IPS-18a (cell line): ENCODE data around the gene GPR108.
"Not testable (repeated sequence)": the region's sequence is repeated elsewhere in the genome, so short reads cannot be mapped to it uniquely, and the experiment has no call there.

Experiments used
- H3K27ac ChIP-seq: one replicate; pipeline ENCODE4 v1.5.1; 2013; ENCODE audit warnings: low read length
- H3K27me3 ChIP-seq: one replicate; pipeline ENCODE4 v1.6.1; 2013; ENCODE audit warnings: mild to moderate bottlenecking, low read length; ENCODE audit not compliant: control insufficient read depth, insufficient read depth
- H3K36me3 ChIP-seq: one replicate; pipeline ENCODE4 v1.6.1; 2013; ENCODE audit warnings: low read depth, low read length; ENCODE audit not compliant: control insufficient read depth
- H3K4me1 ChIP-seq: one replicate; pipeline ENCODE4 v1.6.1; 2013; ENCODE audit warnings: low read depth, low read length; ENCODE audit not compliant: control insufficient read depth
- H3K4me3 ChIP-seq: one replicate; pipeline ENCODE4 v1.5.1; 2013; ENCODE audit warnings: low read length
- H3K9ac ChIP-seq: one replicate; pipeline ENCODE4 v1.6.1; 2013; ENCODE audit warnings: mild to moderate bottlenecking, low read length, moderate library complexity
- H3K9me3 ChIP-seq: one replicate; pipeline ENCODE4 v1.6.1; 2013; ENCODE audit warnings: low read depth, low read length; ENCODE audit not compliant: control insufficient read depth

The GPR108 gene

DNA sequence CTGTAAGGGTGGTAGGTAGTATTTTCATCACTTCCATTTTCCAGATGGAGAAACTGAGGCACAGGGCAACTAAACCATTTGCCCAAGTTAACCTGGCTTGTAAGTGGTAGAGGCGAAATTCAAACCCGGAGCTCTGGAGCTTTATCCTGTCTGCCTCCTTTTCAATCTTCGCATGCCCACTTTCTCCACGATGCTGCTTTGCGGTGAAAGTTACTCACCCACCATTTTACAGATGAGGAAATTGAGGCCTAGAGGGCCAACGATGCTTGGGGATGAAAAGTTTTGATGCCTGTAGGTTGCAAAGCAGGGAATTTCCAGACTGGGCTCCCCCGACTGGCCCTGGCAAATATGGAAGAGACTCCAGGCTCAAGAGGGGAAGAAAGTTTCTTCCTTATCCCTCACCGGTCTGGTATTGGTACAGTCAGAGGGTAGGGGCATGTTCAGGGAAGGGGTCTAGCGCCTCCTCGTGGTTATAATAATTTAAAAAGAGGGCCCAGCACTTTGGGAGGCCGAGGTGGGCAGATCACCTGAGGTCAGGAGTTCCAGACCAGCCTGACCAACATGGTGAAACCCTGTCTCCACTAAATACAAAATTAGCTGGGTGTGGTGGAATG, 31.7 kb upstream of the GPR108 start:
- H3K9ac ChIP-seq: no peak overlapping the region
- no peak overlapping the region for H3K27ac ChIP-seq
- H3K36me3 ChIP-seq: no peaks in the 10 kb centered on the region
- H3K27me3 ChIP-seq: peaks cover 14% of the 10 kb centered on the region
- H3K4me1 ChIP-seq: peaks cover 19% of the 10 kb centered on the region
- no peaks in the 10 kb centered on the region for H3K9me3 ChIP-seq
- no peak overlapping the region for H3K4me3 ChIP-seq

DNA sequence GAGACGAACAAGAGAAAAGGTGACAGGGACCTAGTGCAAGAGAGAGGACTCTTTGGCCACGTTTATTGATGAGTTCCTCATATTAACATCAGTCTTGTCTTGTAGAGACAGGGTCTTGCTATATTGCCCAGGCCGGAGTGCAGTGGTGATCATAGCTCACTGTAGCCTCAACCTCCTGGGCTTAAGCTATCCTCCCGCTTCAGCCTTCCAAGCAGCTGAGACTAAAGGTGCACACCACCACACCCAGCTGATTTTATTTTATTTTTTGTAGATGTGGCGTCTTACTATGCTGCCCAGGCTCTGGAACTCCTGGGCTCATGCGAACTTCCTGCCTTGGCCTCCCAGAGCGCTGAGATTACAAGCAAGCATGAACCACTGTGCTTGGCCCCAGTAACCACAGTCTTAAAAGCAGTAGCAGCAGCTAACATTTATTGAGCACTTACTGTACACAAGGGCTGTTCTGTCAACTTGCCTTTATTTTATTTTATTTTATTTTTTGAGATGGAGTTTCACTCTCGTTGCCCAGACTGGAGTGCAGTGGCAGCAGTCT, 30.9 kb upstream of the GPR108 start:
- Histone ChIP-seq H3K27ac (no peak overlapping the region), H3K36me3 (no peaks in the 10 kb centered on the region), H3K4me1 (peaks cover 16% of the 10 kb centered on the region), H3K9ac (no peak overlapping the region), H3K27me3 (peaks cover 14% of the 10 kb centered on the region), H3K4me3 (peak overlapping the region; percentile 82), H3K9me3 (no peaks in the 10 kb centered on the region)

GRCh38 chr19:6767357-6768235, 30.2 kb upstream of the GPR108 start, which contains the start of gene SH2D3A:
Gene SH2D3A, minus strand, starts transcription at chr19:6767435. Its CDS starts 3,687 bp downstream, at chr19:6763748.
- peaks cover 14% of the 10 kb centered on the region for H3K27me3 ChIP-seq
- no peaks in the 10 kb centered on the region for H3K36me3 ChIP-seq
- peaks cover 15% of the 10 kb centered on the region for H3K4me1 ChIP-seq
- peak within 1 kb of the TSS; percentile 82 for H3K4me3 ChIP-seq
- peak within 1 kb of the TSS; percentile 28 for H3K27ac ChIP-seq
- H3K9ac ChIP-seq: peak within 1 kb of the TSS; percentile 50
- H3K9me3 ChIP-seq: no peaks in the 10 kb centered on the region

- Histone ChIP-seq H3K9ac (peak overlapping the region; percentile 50), H3K4me1 (peaks cover 15% of the 10 kb centered on the region), H3K4me3 (peak overlapping the region; percentile 82), H3K9me3 (no peaks in the 10 kb centered on the region), H3K27me3 (peaks cover 14% of the 10 kb centered on the region), H3K36me3 (no peaks in the 10 kb centered on the region), H3K27ac (no peak overlapping the region)
Measured at GRCh38 chr19:6767081-6767356, 29.6 kb upstream of the GPR108 start.

DNA sequence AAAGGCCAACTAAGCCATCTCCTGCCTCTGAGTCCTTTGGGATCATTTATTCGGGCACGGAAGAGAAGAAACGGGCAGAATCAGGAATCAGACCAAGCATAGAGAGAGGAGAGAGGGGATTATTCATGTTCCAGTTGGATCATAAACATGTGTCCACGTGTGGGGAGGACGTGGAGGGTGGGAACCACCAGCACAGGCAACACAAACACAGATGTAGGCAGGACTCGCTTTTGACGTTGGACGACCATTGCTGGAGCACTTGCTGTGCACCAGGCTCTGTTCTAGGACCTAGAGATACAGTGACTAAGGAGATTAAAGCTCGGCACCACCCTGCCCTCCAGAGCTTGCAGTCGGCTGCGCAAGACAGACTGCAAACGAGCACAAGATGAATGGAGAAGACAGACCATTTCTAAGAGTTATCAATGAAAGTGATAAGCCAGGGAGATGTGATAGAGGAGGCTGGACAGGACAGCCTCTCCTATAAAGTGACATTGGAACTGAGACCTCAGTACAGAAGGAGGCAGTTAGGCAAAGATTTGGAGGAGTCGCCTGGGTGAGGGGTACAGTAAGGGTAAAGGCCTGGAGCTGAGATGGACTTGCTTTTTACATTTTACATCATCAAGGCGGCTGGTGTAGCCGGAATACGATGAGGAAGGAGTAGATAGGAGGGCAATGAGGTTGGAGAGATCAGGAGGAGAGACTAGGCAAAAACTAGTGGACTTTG, 29.1 kb upstream of the GPR108 start:
- Histone ChIP-seq H3K36me3 (no peaks in the 10 kb centered on the region), H3K9ac (peak overlapping the region; percentile 50), H3K4me1 (peaks cover 15% of the 10 kb centered on the region), H3K9me3 (no peaks in the 10 kb centered on the region), H3K27me3 (peaks cover 14% of the 10 kb centered on the region), H3K4me3 (peak overlapping the region; percentile 82), H3K27ac (peak overlapping the region; percentile 28)

GRCh38 chr19:6765738-6766356, 28.5 kb upstream of the GPR108 start:
- Histone ChIP-seq H3K9me3 (no peaks in the 10 kb centered on the region), H3K4me3 (peak overlapping the region; percentile 82), H3K36me3 (no peaks in the 10 kb centered on the region), H3K27ac (peak overlapping the region; percentile 53), H3K27me3 (peaks cover 14% of the 10 kb centered on the region), H3K9ac (peak overlapping the region; percentile 36), H3K4me1 (peaks cover 15% of the 10 kb centered on the region)

GRCh38 chr19:6762253-6762797, 24.9 kb upstream of the GPR108 start:
- peaks cover 14% of the 10 kb centered on the region for H3K27me3 ChIP-seq
- not testable (repeated sequence) for H3K9ac ChIP-seq, H3K27ac ChIP-seq, H3K4me3 ChIP-seq, H3K36me3 ChIP-seq, H3K9me3 ChIP-seq
- H3K4me1 ChIP-seq: peaks cover 15% of the 10 kb centered on the region

DNA sequence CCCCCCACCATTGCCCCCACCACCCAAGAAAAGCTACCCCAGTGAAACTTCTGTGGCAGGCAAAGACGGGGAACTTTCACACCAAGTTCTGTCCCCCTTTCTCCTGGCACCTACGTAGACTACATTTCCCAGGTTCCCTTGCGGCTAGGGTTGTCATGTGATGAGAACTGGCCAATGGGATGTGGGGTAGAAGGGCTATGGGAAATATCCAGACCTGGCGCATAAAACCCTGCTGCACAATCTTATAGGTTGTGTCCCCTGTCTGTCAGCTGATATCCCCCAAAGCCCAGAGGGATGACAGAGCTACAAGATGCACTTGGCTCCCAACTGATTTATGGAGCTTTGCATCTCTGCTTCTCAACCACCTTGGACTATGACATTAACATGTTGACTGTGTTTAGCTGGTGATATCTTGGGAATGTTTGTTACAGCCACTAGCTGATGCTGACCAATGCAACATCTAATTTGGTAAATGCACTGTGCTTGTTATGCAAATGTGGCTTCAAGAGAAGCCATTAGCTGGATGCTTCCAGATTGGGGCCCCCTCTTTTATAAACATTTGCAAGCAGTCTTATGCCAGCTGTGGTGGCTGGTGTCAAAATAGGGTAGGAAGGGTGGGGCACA, 23.8 kb upstream of the GPR108 start:
- no peaks in the 10 kb centered on the region for H3K36me3 ChIP-seq
- H3K4me3 ChIP-seq: no peak overlapping the region
- peaks cover 3% of the 10 kb centered on the region for H3K27me3 ChIP-seq
- no peaks in the 10 kb centered on the region for H3K9me3 ChIP-seq
- no peak overlapping the region for H3K27ac ChIP-seq
- H3K9ac ChIP-seq: no peak overlapping the region
- H3K4me1 ChIP-seq: peaks cover 7% of the 10 kb centered on the region

GRCh38 chr19:6760606-6761005, 23.2 kb upstream of the GPR108 start:
- H3K27ac ChIP-seq: no peak overlapping the region
- H3K9me3 ChIP-seq: no peaks in the 10 kb centered on the region
- peaks cover 2% of the 10 kb centered on the region for H3K4me1 ChIP-seq
- no peak overlapping the region for H3K9ac ChIP-seq
- no peaks in the 10 kb centered on the region for H3K36me3 ChIP-seq
- H3K27me3 ChIP-seq: no peaks in the 10 kb centered on the region
- H3K4me3 ChIP-seq: no peak overlapping the region

- Histone ChIP-seq H3K4me1 (no peaks in the 10 kb centered on the region), H3K9me3 (no peaks in the 10 kb centered on the region), H3K9ac (no peak overlapping the region), H3K4me3 (no peak overlapping the region), H3K27me3 (no peaks in the 10 kb centered on the region), H3K27ac (no peak overlapping the region), H3K36me3 (peaks cover 13% of the 10 kb centered on the region)
Measured at GRCh38 chr19:6754653-6755463, 17.5 kb upstream of the GPR108 start.
